A673 (cell line): ENCODE measurements around the gene LIN7B.
A peak's percentile ranks its signal among the peaks of the same experiment; 100 is the strongest.

ENCODE experiments used
- CTCF ChIP-seq: fragments of 300-800, 200-600 bp; sonication (generic); conservative IDR thresholded peaks from 2 replicates; pipeline ENCODE4 v1.5.1; 2017; ENCODE audit warnings: low read depth, mild to moderate bottlenecking, antibody characterized with exemption, low read length, moderate library complexity, mixed read lengths
- EZH2 ChIP-seq: fragments of 200-600 bp; sonication (generic); IDR thresholded peaks from 2 replicates; pipeline ENCODE4 v1.6.1; 2017; ENCODE audit warnings: borderline replicate concordance, low read depth, mild to moderate bottlenecking, mixed read lengths, antibody characterized with exemption, low read length; ENCODE audit not compliant: poor library complexity, severe bottlenecking

DNA sequence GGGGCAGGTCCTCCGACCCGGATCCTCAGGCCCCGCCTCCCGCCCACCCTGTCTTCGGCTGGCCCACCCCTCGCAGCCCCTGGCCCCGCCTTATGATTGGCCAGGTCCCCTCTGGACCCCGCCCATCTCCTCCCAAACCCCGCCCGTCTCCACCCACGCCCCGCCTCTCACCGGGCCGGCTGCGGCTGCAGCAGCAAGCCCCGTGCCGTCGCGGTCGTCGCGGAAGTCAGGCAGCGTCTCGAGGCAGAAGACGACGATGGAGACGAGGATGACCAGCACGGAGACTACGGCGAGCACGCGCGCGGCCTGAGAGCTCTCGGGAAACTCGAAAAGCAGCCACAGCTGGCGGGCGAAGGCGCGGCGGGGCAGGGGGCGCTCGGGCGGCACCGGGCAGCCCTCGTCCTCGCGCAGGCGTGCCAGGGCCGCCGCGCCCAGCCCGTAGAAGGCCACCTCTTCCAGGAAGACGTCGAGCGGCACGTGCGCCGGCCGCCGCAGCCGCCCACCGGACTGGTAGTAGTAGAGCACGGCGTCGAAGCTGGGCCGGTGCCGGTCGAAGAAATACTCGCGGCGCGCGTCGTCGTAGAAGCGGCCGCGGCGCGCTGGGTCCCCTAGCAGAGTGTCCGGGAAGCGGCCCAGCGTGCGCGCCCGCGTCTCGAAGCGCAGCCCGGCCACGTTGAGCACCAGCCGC lies 42.2 kb upstream of the LIN7B start:
- no peak for TF ChIP-seq CTCF
- TF ChIP-seq EZH2, result peak; percentile 41
